H1 (cell line): ENCODE measurements around the gene UFSP1. TPM values are rescaled to one million over a fixed set of nuclear protein-coding genes. Genes with fewer than 3 reads are reported as not detected.
A peak's percentile ranks its signal among the peaks of the same experiment; 100 is the strongest.

Experiments used
- CTCF ChIA-PET: fragments of 300-600 bp; sonication (Branson Sonifier 250); formaldehyde crosslinking; loops from one replicate; lab custom pipeline; 2021; ENCODE audit not compliant: partially characterized antibody; lab: Charles Lee
- POLR2A ChIA-PET: fragments of 300-600 bp; sonication (Branson Sonifier 250); formaldehyde crosslinking; loops from one replicate; lab custom pipeline; 2021; ENCODE audit warnings: inconsistent platforms; ENCODE audit not compliant: partially characterized antibody; lab: Charles Lee
- DNase-seq, 2 experiments: peaks; one replicate each; pipeline versions ENCODE4 v3.0.0 to v3.0.0-alpha.2; 2010 to 2022; ENCODE audit warnings: low spot score in 2 of 2, low read depth in 1 of 2, mixed read lengths in 1 of 2
- FAIRE-seq: peaks from 2 replicates; lab custom pipeline; 2011; peaks lifted over from hg19 to GRCh38; lab: Jason Lieb, UNC
- H2AFZ ChIP-seq: 2 replicates; pipeline ENCODE4 v1.8.1; 2012; ENCODE audit warnings: low read length, inconsistent platforms
- H2AK5ac ChIP-seq: 2 replicates; pipeline ENCODE4 v1.6.1; 2013; ENCODE audit warnings: low read depth, low read length
- H2BK120ac ChIP-seq: replicated peaks from 2 replicates; pipeline ENCODE3; 2013; ENCODE audit warnings: low read depth, low read length, inconsistent platforms
- H2BK12ac ChIP-seq: 2 replicates; pipeline ENCODE4 v1.6.1; 2013; ENCODE audit warnings: low read depth, low read length
- H2BK15ac ChIP-seq: 2 replicates; pipeline ENCODE4 v1.6.1; 2013; ENCODE audit warnings: low read length
- H2BK20ac ChIP-seq: 2 replicates; pipeline ENCODE4 v1.6.1; 2013; ENCODE audit warnings: low read length
- H2BK5ac ChIP-seq: 2 replicates; pipeline ENCODE4 v1.6.1; 2013; ENCODE audit warnings: low read depth, low read length
- H3K14ac ChIP-seq: 2 replicates; pipeline ENCODE4 v1.6.1; 2013; ENCODE audit warnings: inconsistent platforms; ENCODE audit not compliant: insufficient read length
- H3K18ac ChIP-seq: 2 replicates; pipeline ENCODE4 v1.6.1; 2013; ENCODE audit warnings: low read length; ENCODE audit errors: extremely low read depth
- H3K23ac ChIP-seq: 2 replicates; pipeline ENCODE4 v1.6.1; 2013; ENCODE audit warnings: inconsistent platforms; ENCODE audit not compliant: insufficient read length
- H3K23me2 ChIP-seq: 2 replicates; pipeline ENCODE4 v1.6.1; 2013; ENCODE audit warnings: low read depth, low read length
- H3K27ac ChIP-seq: 2 replicates; pipeline ENCODE4 v1.6.1; 2011; ENCODE audit warnings: low read depth, low read length, inconsistent platforms
- H3K27me3 ChIP-seq, 4 experiments: replicated peaks in 1 of 4; 1 replicate in 1 of 4; 2 replicates in 3 of 4; pipeline versions ENCODE4 v1.6.1 to v1.8.1; 2011 to 2013; ENCODE audit warnings: low read length in 3 of 4, mild to moderate bottlenecking in 3 of 4, inconsistent platforms in 2 of 4, mixed read lengths in 2 of 4, moderate library complexity in 1 of 4; ENCODE audit not compliant: control insufficient read depth in 3 of 4, insufficient read depth in 3 of 4; ENCODE audit errors: extremely low read depth in 1 of 4
- H3K36me3 ChIP-seq, 4 experiments: 2 replicates each; pipeline versions ENCODE4 v1.6.1 to v1.8.1; 2011 to 2013; ENCODE audit warnings: mild to moderate bottlenecking in 4 of 4, low read length in 3 of 4, moderate library complexity in 2 of 4, control low read depth in 1 of 4, inconsistent platforms in 1 of 4; ENCODE audit not compliant: insufficient read depth in 4 of 4, control insufficient read depth in 2 of 4
- H3K4ac ChIP-seq: replicated peaks from 2 replicates; pipeline ENCODE3; 2013; ENCODE audit warnings: low read length, low read depth, mixed read lengths, inconsistent platforms; ENCODE audit not compliant: insufficient read length
- H3K4me1 ChIP-seq, 4 experiments: replicated peaks in 1 of 4; 1 replicate in 1 of 4; 2 replicates in 3 of 4; pipeline versions ENCODE4 v1.6.1 to v1.8.1; 2011 to 2013; ENCODE audit warnings: low read length in 3 of 4, inconsistent platforms in 2 of 4, mixed read lengths in 1 of 4; ENCODE audit not compliant: insufficient read depth in 4 of 4, control insufficient read depth in 3 of 4
- H3K4me2 ChIP-seq, 2 experiments: 2 replicates each; pipeline versions ENCODE4 v1.6.1 to v1.8.1; 2011 to 2013; ENCODE audit warnings: low read depth in 2 of 2, low read length in 2 of 2, control low read depth in 1 of 2, inconsistent platforms in 1 of 2, mild to moderate bottlenecking in 1 of 2; ENCODE audit not compliant: insufficient read depth in 1 of 2
- H3K4me3 ChIP-seq, 4 experiments: fragments of 200-600, 300-600 bp in 1 of 4; sonication (generic), shearing (Covaris generic), sonication (Bioruptor Twin) in 1 of 4; 2 replicates each; pipeline versions ENCODE4 v1.5.1 to v1.8.1; 2011 to 2016; ENCODE audit warnings: low read length in 4 of 4, low read depth in 3 of 4, control low read depth in 2 of 4, inconsistent platforms in 2 of 4, mild to moderate bottlenecking in 2 of 4, mixed read lengths in 1 of 4, moderate library complexity in 1 of 4; ENCODE audit not compliant: insufficient read depth in 2 of 4; ENCODE audit errors: extremely low read depth in 1 of 4
- H3K56ac ChIP-seq: replicated peaks from 2 replicates; pipeline ENCODE3; 2013; ENCODE audit warnings: low read depth, mild to moderate bottlenecking, mixed read lengths, low read length, inconsistent platforms; ENCODE audit not compliant: insufficient read length
- H3K79me1 ChIP-seq: 2 replicates; pipeline ENCODE4 v1.6.1; 2013; ENCODE audit warnings: low read depth, low read length, control low read depth
- H3K79me2 ChIP-seq, 2 experiments: 2 replicates each; pipeline versions ENCODE4 v1.6.1 to v1.8.1; 2012 to 2013; ENCODE audit warnings: low read length in 2 of 2, mild to moderate bottlenecking in 2 of 2, inconsistent platforms in 1 of 2; ENCODE audit not compliant: insufficient read depth in 2 of 2, control insufficient read depth in 1 of 2
- H3K9ac ChIP-seq, 4 experiments: replicated peaks in 1 of 4; 1 replicate in 1 of 4; 2 replicates in 3 of 4; pipeline versions ENCODE4 v1.6.1 to v1.8.1; 2011 to 2013; ENCODE audit warnings: low read depth in 3 of 4, low read length in 3 of 4, control low read depth in 2 of 4, mild to moderate bottlenecking in 2 of 4, moderate library complexity in 2 of 4, inconsistent platforms in 1 of 4; ENCODE audit errors: extremely low read depth in 1 of 4
- H3K9me3 ChIP-seq, 2 experiments: 2 replicates each; pipeline versions ENCODE4 v1.6.1 to v1.8.1; 2012 to 2013; ENCODE audit warnings: mild to moderate bottlenecking in 2 of 2, moderate library complexity in 2 of 2, control low read depth in 1 of 2, inconsistent platforms in 1 of 2, low read depth in 1 of 2, low read length in 1 of 2, mixed read lengths in 1 of 2; ENCODE audit not compliant: insufficient read depth in 2 of 2
- H4K20me1 ChIP-seq, 2 experiments: replicated peaks in 1 of 2; 2 replicates each; pipeline versions ENCODE3 to v1.8.1; 2011 to 2013; ENCODE audit warnings: inconsistent platforms in 2 of 2, low read length in 2 of 2, mild to moderate bottlenecking in 1 of 2; ENCODE audit not compliant: insufficient read depth in 2 of 2, control insufficient read depth in 1 of 2
- H4K5ac ChIP-seq: 2 replicates; pipeline ENCODE4 v1.6.1; 2013; ENCODE audit warnings: low read length, low read depth, mixed read lengths, inconsistent platforms; ENCODE audit not compliant: insufficient read length
- H4K8ac ChIP-seq: 2 replicates; pipeline ENCODE4 v1.8.0; 2013; ENCODE audit warnings: mild to moderate bottlenecking, moderate library complexity, low read length, inconsistent platforms; ENCODE audit not compliant: insufficient read depth; ENCODE audit errors: extremely low read depth
- H4K91ac ChIP-seq: replicated peaks from 2 replicates; pipeline ENCODE3; 2013; ENCODE audit warnings: low read length, mixed read lengths, inconsistent platforms; ENCODE audit not compliant: insufficient read length
- POLR2AphosphoS5 ChIP-seq: IDR thresholded peaks from 2 replicates; pipeline ENCODE4 v1.6.1; 2011; ENCODE audit warnings: low read depth, low read length
- YY1 ChIP-seq: IDR thresholded peaks from 2 replicates; pipeline ENCODE4 v1.6.1; 2011; ENCODE audit warnings: low read depth, mild to moderate bottlenecking, low read length
- WGBS, 2 experiments: shearing (Covaris generic) in 1 of 2; methylation state at CpG; one replicate each; pipeline versions ENCODE4 v1.1.6 to v1.1.7; 2013 to 2015; ENCODE audit warnings: low lambda C conversion rate in 2 of 2, mixed read lengths in 2 of 2, inconsistent platforms in 1 of 2, low coverage in 1 of 2, missing lambda C conversion rate in 1 of 2; ENCODE audit not compliant: insufficient replicate concordance in 2 of 2, insufficient coverage in 1 of 2, insufficient read length in 1 of 2; ENCODE audit errors: extremely low coverage in 1 of 2, missing lambda C conversion rate in 1 of 2; 5-methylcytosine and 5-hydroxymethylcytosine counted together
- polyA plus RNA-seq, 7 experiments: library from polyadenylated mRNA; depleted of rRNA in 3 of 7; stranded (reverse) in 5 of 7; unstranded in 2 of 7; fragments of >200 nt in 5 of 7; fragments of 200-250 nt in 2 of 7; gene quantifications; 1 replicate in 5 of 7; 2 replicates in 1 of 7; 4 replicates in 1 of 7; pipeline versions ENCODE4 v1.2.1 to v1.2.3, GENCODE V29; 2011 to 2013; ENCODE audit warnings: missing spikeins in 2 of 7, mixed read lengths in 2 of 7
- total RNA-seq: library from RNA; stranded (reverse); fragmentation: NEBNext Ultra II Directional; extraction: Animal tissue kit (Norgen Biotek cat#: 25700); gene quantifications from 2 replicates; pipeline ENCODE4 v1.2.1, GENCODE V29; 2021

UFSP1 gene
- total and polyA plus RNA-seq, 2 of the 8 experiments (the other 6 are each of a cell fraction or from before 2014, with no cell fraction given): 1.6 to 4.3 TPM

DNA sequence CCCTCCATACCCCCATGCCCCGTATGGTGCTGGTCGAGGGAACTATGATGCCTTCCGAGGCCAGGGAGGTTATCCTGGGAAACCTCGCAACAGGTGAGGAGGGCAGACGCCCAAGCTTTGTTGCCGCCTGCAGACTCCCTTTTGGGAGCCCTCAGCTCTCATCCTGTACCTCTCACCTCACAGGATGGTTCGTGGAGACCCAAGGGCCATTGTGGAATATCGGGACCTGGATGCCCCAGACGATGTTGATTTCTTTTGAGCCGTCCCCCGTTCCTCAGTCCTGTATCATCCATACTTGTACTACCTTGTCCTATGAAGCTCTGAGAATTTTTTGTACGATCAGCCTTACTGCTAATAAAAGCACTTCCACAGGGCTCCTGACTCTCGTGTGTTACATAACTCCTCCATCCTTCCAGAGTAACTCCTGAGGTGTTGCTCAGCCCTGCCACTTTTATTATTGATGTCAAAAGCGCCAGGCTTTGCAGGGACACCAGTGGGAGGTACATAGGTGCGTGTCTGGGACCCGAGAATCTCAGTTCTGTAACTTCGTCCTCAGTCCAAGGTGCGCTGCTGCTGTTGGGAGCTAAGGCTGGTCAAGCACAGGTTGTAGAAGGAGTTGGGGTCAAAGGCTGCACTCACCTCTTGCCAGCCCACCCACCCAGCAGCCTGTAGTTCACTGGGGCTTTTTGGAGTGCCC, 1.1 kb downstream of the UFSP1 start:
- Histone ChIP-seq H4K8ac (peak overlapping the region; percentile 87), H3K9ac (peak overlapping the region in 3 of 4 experiments; percentile 86 to 92 (median 87); a peak in 6 of 7 replicates), H2BK5ac (peak overlapping the region; percentile 92; the same call in 1 of the 2 replicates), H2BK12ac (peak overlapping the region; percentile 3; the same call in 1 of the 2 replicates), H4K91ac (no peak overlapping the region), H4K20me1 (peaks cover 15 to 20% of the 10 kb centered on the region in 2 experiments), H3K27me3 (peaks cover 0 to 2% (median 0%) of the 10 kb centered on the region in 4 experiments; a peak in 2 of 7 replicates), H3K4ac (peak overlapping the region; percentile 13), H3K56ac (no peak overlapping the region), H3K4me2 (peak overlapping the region; percentile 86 to 91)
- FAIRE-seq: peak; percentile 13
- 75% methylated on average over 18 of the region's 18 CpGs; no CpG with 5 or more reads in 1 of the 2 experiments for WGBS, 2 experiments
- TF ChIP-seq YY1: no peak
- TF ChIP-seq POLR2AphosphoS5: peak; percentile 18
- TF ChIP-seq, all 59 proteins: peak for 1
- peaks cover 0 to 18% (median 5%) of the 10 kb centered on the region in 4 experiments; a peak in 6 of 7 replicates for H3K4me1 ChIP-seq
- no peak overlapping the region for H3K23ac ChIP-seq
- peaks cover 20% of the 10 kb centered on the region; the same call in 1 of the 2 replicates for H3K23me2 ChIP-seq
- H3K79me1 ChIP-seq: peaks cover 14% of the 10 kb centered on the region
- H3K18ac ChIP-seq: no peak overlapping the region; the same call in 1 of the 2 replicates
- H4K5ac ChIP-seq: peak overlapping the region; percentile 27
- ChIA-PET CTCF (interaction anchor here (0.8 to 3.4 kb wide), 4 partner anchors 11 to 183 kb away, joined by 3 to 14 read pairs (median 4); partner anchors contain the start of gene POP7), POLR2A (interaction anchor here (0.6 to 10.1 kb wide), 8 partner anchors 15 to 368 kb away, joined by 3 to 313 read pairs (median 3); partner anchors contain the start of genes AP1S1, SRRT and TRIP6)
- H3K14ac ChIP-seq: no peak overlapping the region
- DNase-seq: no peak
- H3K36me3 ChIP-seq: peaks cover 35 to 55% (median 46%) of the 10 kb centered on the region in 4 experiments
- H2AFZ ChIP-seq: no peak overlapping the region
- H3K4me3 ChIP-seq: peak overlapping the region; percentile 75 to 91 (median 78)
- H2BK120ac ChIP-seq: no peak overlapping the region
- no peaks in the 10 kb centered on the region; a peak in 1 of 4 replicates for H3K9me3 ChIP-seq
- peaks cover 0 to 28% of the 10 kb centered on the region in 2 experiments; a peak in 2 of 4 replicates for H3K79me2 ChIP-seq
- H2AK5ac ChIP-seq: no peak overlapping the region
- no peak overlapping the region for H2BK15ac ChIP-seq
- no peak overlapping the region for H2BK20ac ChIP-seq
- peak overlapping the region; percentile 71 for H3K27ac ChIP-seq
